ENCODE data around the gene CRMP1. TPM values are rescaled to one million over a fixed set of nuclear protein-coding genes. Genes with fewer than 3 reads are reported as not detected.
"Not testable (repeated sequence)": the region's sequence is repeated elsewhere in the genome, so short reads cannot be mapped to it uniquely, and the experiment has no call there.

Gene CRMP1
- total RNA-seq, 2 experiments from 2014 or later: not detected

GRCh38 chr4:5839751-5840674 lies 52.9 kb downstream of the CRMP1 start:
- no peaks in the 10 kb centered on the region for H3K4me1 ChIP-seq (ENCODE audit: insufficient read depth, low read length)
- H3K36me3 ChIP-seq (ENCODE audit: insufficient read depth, low read length): no peaks in the 10 kb centered on the region
- ChIA-PET POLR2A (no interaction called here), CTCF (no interaction called here)
- Mint-ChIP-seq H3K27ac (no peak overlapping the region), H3K27me3 (peaks cover 6% of the 10 kb centered on the region), H3K4me3 (no peak overlapping the region), H3K4me1 (ENCODE audit: low read depth) (no peaks in the 10 kb centered on the region), H3K9me3 (no peaks in the 10 kb centered on the region), H3K36me3 (ENCODE audit: low read depth) (no peaks in the 10 kb centered on the region)
- H3K9me3 ChIP-seq (ENCODE audit: control insufficient read depth in 1 of 2, insufficient read depth in 1 of 2, low read length in 2 of 2): peaks cover 0 to 14% of the 10 kb centered on the region in 2 experiments
- TF ChIP-seq CTCF (IDR thresholded peaks at IDR 0.05): no peak
- no peak for ATAC-seq (ENCODE audit: poor library complexity)
- H3K27ac ChIP-seq (ENCODE audit: low read depth in 1 of 2, low read length in 2 of 2): no peak overlapping the region
- intact Hi-C loops (cut with DNase I, micrococcal nuclease): no loop called here
- no peak for DNase-seq
- no peaks in the 10 kb centered on the region for H3K27me3 ChIP-seq (ENCODE audit: control insufficient read depth in 1 of 2, insufficient read depth in 2 of 2, low read length in 2 of 2)
- H3K4me3 ChIP-seq (ENCODE audit: low read length): no peak overlapping the region

DNA sequence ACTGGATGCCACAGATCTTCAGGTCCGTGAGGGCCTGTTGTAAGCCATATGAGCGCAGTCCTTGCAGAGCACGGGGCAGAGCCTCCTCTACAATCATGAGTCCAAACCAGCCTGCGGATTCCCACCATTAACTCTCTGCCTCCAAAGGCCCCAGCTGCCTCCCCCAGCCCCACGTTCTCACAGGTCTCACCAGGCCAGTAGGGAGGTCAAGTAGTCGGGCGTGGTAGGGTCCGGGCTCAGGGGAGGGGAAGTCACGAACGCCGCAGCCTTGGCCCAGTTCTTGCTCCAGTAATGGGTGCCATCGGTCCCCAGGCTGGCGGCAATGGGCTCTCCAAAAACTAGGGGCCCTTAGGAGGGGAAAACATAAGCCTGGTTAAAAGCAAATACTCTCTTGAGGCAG lies 53.6 kb downstream of the CRMP1 start:
- Histone ChIP-seq H3K27me3 (ENCODE audit: control insufficient read depth in 1 of 2, insufficient read depth in 2 of 2, low read length in 2 of 2) (no peaks in the 10 kb centered on the region), H3K9me3 (ENCODE audit: control insufficient read depth in 1 of 2, insufficient read depth in 1 of 2, low read length in 2 of 2) (peaks cover 0 to 14% of the 10 kb centered on the region in 2 experiments), H3K36me3 (ENCODE audit: insufficient read depth, low read length) (no peaks in the 10 kb centered on the region), H3K27ac (ENCODE audit: low read depth in 1 of 2, low read length in 2 of 2) (no peak overlapping the region), H3K4me3 (ENCODE audit: low read length) (no peak overlapping the region), H3K4me1 (ENCODE audit: insufficient read depth, low read length) (no peaks in the 10 kb centered on the region)
- intact Hi-C loops (cut with DNase I, micrococcal nuclease): no loop called here
- no peaks in the 10 kb centered on the region for H3K4me1 Mint-ChIP-seq (ENCODE audit: low read depth)
- no peaks in the 10 kb centered on the region for H3K36me3 Mint-ChIP-seq (ENCODE audit: low read depth)
- no peak for ATAC-seq (ENCODE audit: poor library complexity)
- no peaks in the 10 kb centered on the region for H3K9me3 Mint-ChIP-seq
- peaks cover 6% of the 10 kb centered on the region for H3K27me3 Mint-ChIP-seq
- DNase-seq: no peak
- ChIA-PET CTCF (no interaction called here), POLR2A (no interaction called here)
- H3K4me3 Mint-ChIP-seq: no peak overlapping the region
- TF ChIP-seq CTCF (IDR thresholded peaks at IDR 0.05): no peak
- no peak overlapping the region for H3K27ac Mint-ChIP-seq

GRCh38 chr4:5837483-5837882 lies 55.4 kb downstream of the CRMP1 start:
- CTCF ChIA-PET: not testable (repeated sequence)

More at GRCh38 chr4:5837483-5837882, 55.4 kb downstream of the CRMP1 start:
- intact Hi-C loops (cut with DNase I, micrococcal nuclease); POLR2A ChIA-PET; H3K4me3 ChIP-seq (ENCODE audit: low read length); H3K27ac Mint-ChIP-seq; H3K4me3 Mint-ChIP-seq; H3K36me3 Mint-ChIP-seq (ENCODE audit: low read depth); H3K27ac ChIP-seq (ENCODE audit: low read depth in 1 of 2, low read length in 2 of 2); H3K27me3 Mint-ChIP-seq; H3K36me3 ChIP-seq (ENCODE audit: insufficient read depth, low read length); H3K4me1 Mint-ChIP-seq (ENCODE audit: low read depth); H3K9me3 Mint-ChIP-seq; ATAC-seq (ENCODE audit: poor library complexity); H3K27me3 ChIP-seq (ENCODE audit: control insufficient read depth in 1 of 2, insufficient read depth in 2 of 2, low read length in 2 of 2); DNase-seq; H3K4me1 ChIP-seq (ENCODE audit: insufficient read depth, low read length); H3K9me3 ChIP-seq (ENCODE audit: control insufficient read depth in 1 of 2, insufficient read depth in 1 of 2, low read length in 2 of 2): not testable (repeated sequence)
